ENCODE results near the gene MTHFD1. TPM values are rescaled to one million over a fixed set of nuclear protein-coding genes. Genes with fewer than 3 reads are reported as not detected.

MTHFD1 gene
- 38.9 and 41.8 TPM in 2 replicates for total RNA-seq (ENCODE audit: low replicate concordance)

GRCh38 chr14:64387782-64388532 is at the start of gene MTHFD1:
Gene MTHFD1, plus strand, starts transcription at chr14:64388353. Its CDS starts 75 bp downstream, at chr14:64388428.

GRCh38 chr14:64465191-64465822 is 77.2 kb downstream of the MTHFD1 start, which contains the start of gene AKAP5:
Gene AKAP5, plus strand, starts transcription at chr14:64465499. Its CDS starts 2,896 bp downstream, at chr14:64468395.

GRCh38 chr14:64503434-64504309 is 115.5 kb downstream of the MTHFD1 start, which contains the start of gene ZBTB25:
Gene ZBTB25, minus strand, starts transcription at chr14:64503838. Its CDS starts 13,305 bp downstream, at chr14:64490533.

DNA sequence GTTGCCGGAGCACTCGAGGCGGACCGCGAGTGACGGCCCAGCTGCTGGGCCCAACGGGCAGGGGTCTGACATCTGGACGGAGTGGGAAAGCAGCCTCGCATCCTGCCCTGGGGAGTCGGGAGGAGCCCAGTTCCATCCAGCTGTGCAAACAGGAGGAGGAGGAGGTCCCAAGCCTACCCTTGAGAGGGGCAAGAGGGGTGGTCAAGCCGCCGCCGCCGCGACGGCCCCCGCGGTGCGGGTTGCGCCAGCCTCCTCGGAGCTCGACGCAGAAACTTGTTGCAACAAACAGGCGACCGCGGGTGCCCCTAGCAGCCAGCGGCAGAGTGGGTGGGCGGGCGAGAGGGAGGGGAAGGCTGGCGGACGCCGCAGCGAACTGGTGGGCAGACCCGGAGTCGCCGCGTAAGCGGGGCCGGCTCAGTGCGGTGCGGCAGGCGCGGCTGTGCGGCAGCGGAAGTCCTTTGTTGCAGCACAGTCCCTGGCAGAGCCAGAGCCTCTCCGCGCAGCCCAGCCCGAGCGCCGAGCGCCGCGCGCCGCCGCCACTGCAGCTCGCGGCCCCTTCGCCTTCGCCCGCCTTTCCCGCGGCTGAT is 116.2 kb downstream of the MTHFD1 start, which contains the start of gene ZBTB1:
Gene ZBTB1, plus strand, starts transcription at position 461 of the 587 bp plus-strand sequence. CDS start 16,735 bp downstream, outside the sequence.

Other genes starting within 250 kb of the MTHFD1 start
- gene ESR2, start 94.0 kb upstream of the MTHFD1 start, total RNA-seq (ENCODE audit: low replicate concordance): 0.12 TPM in 1 of 2 replicates, not detected in the other
- 0.12 and 1.2 TPM in 2 replicates for gene AKAP5, start 77.1 kb downstream of the MTHFD1 start, total RNA-seq (ENCODE audit: low replicate concordance)
- 2.9 and 3.5 TPM in 2 replicates for gene ZBTB25, start 115.5 kb downstream of the MTHFD1 start, total RNA-seq (ENCODE audit: low replicate concordance)
- gene ZBTB1, start 116.4 kb downstream of the MTHFD1 start, total RNA-seq (ENCODE audit: low replicate concordance): 23.3 and 28.3 TPM in 2 replicates
- 2.9 and 5.4 TPM in 2 replicates for gene HSPA2, start 152.4 kb downstream of the MTHFD1 start, total RNA-seq (ENCODE audit: low replicate concordance)
- 0.53 and 0.82 TPM in 2 replicates for gene PPP1R36, start 161.6 kb downstream of the MTHFD1 start, total RNA-seq (ENCODE audit: low replicate concordance)